22Rv1 (cell line): ENCODE measurements around the gene PAX3.

ENCODE experiments used
- H3K27ac ChIP-seq: fragments of 450-650 bp; 2 replicates; pipeline ENCODE4 v1.5.1; 2017
- ZFX ChIP-seq: fragments of 450-650 bp; IDR thresholded peaks from 2 replicates; pipeline ENCODE4 v1.6.1; 2017; ENCODE audit warnings: antibody characterized with exemption, borderline replicate concordance
- TF ChIP-seq, protein P1 (sequence below): fragments of 450-650 bp; IDR thresholded peaks from 2 replicates; pipeline ENCODE4 v1.5.1; 2017; ENCODE audit warnings: mild to moderate bottlenecking

Gene PAX3

DNA sequence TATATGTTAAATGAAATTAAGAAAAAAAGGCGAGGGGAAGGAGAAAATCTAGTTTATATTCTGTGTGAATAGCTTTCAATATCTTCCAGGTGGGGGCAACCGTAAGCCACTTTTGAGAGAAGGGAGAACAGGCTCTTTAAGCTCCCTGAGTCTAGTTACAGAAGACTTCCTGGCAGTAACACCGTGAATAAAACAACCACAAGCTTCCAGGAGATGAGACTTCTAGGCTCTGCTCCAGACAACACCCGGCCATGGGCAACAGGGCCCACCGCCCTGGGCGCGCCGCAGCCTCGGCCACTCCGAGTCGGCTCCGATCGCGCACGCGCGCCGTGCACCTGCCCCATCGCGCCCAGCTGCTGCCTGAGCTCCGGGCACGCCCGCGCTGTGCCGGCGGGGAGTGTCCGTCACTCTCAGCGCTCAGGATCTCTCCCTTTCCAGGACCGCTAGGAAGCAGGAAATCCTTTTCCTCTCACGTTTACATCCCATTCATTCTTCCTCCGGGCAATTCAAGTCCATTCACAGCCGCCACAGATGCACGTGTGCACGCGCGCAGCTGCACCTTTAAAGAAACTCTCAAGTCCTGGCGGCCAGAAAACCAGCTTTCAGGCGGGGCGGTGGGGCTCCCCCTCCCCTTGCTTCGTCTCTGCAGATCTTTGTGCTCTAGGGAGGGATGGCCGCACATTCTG is 19.4 kb upstream of the PAX3 start:
- no peak for TF ChIP-seq ZFX
- TF ChIP-seq, protein P1, sequence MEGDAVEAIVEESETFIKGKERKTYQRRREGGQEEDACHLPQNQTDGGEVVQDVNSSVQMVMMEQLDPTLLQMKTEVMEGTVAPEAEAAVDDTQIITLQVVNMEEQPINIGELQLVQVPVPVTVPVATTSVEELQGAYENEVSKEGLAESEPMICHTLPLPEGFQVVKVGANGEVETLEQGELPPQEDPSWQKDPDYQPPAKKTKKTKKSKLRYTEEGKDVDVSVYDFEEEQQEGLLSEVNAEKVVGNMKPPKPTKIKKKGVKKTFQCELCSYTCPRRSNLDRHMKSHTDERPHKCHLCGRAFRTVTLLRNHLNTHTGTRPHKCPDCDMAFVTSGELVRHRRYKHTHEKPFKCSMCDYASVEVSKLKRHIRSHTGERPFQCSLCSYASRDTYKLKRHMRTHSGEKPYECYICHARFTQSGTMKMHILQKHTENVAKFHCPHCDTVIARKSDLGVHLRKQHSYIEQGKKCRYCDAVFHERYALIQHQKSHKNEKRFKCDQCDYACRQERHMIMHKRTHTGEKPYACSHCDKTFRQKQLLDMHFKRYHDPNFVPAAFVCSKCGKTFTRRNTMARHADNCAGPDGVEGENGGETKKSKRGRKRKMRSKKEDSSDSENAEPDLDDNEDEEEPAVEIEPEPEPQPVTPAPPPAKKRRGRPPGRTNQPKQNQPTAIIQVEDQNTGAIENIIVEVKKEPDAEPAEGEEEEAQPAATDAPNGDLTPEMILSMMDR = peak; percentile 82

DNA sequence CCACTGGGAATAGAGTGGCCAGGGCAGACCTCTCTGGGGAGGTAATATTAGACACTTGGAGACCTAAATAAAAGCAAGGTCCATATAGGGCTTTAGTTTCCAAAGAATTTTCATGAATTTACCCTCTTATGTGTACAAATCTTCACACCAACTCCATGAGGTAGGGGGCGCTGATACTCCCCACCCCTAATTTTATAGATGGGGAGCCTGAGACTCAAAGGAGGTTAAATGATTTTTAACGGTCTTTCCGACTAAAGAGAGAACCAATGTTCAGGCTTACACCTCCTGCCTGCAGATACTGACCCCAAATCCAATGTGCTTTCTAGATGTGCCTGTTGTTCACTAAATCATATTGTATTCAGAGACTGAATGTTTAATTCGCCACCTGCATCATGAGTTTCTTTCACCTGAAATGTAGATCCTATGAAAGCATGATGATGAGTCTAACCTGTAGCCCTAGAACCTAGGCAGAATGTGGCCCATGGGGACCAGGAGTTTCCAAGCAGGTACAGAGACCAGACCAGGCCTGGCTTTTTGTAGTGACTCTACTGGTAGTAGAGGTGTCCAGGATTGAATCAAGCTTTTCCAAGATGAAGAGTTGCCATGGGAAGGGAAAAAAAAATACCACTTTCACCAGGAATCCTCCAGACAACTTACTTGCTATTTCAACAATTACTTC is 16.8 kb upstream of the PAX3 start:
- no peak overlapping the region for H3K27ac ChIP-seq
- TF ChIP-seq ZFX = no peak
- TF ChIP-seq, protein P1 = peak; percentile 13; the same call in 1 of the 2 replicates

More for the DNA sequence above, 19.4 kb upstream of the PAX3 start:
- H3K27ac ChIP-seq = no peak overlapping the region

DNA sequence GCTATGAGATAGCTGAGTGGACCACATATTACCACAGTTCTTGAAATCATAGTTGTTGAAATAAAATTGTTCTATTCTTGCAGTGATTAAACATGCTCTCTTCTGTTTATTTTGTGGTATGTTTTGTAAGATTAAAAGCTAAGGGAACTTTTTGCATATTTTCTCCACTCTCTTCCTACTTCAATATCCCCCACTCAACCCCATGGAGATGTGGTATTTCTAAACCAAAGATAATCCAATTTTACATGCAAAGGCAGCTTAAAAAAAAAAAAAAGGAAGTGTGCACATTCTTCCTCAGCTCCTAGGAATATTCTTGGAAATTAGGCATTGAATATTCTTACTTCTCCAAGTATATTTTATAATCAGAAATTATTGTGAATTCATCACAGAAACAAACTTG is 15.0 kb upstream of the PAX3 start:
- H3K27ac ChIP-seq = no peak overlapping the region
- no peak for TF ChIP-seq ZFX
- TF ChIP-seq, protein P1 = no peak

DNA sequence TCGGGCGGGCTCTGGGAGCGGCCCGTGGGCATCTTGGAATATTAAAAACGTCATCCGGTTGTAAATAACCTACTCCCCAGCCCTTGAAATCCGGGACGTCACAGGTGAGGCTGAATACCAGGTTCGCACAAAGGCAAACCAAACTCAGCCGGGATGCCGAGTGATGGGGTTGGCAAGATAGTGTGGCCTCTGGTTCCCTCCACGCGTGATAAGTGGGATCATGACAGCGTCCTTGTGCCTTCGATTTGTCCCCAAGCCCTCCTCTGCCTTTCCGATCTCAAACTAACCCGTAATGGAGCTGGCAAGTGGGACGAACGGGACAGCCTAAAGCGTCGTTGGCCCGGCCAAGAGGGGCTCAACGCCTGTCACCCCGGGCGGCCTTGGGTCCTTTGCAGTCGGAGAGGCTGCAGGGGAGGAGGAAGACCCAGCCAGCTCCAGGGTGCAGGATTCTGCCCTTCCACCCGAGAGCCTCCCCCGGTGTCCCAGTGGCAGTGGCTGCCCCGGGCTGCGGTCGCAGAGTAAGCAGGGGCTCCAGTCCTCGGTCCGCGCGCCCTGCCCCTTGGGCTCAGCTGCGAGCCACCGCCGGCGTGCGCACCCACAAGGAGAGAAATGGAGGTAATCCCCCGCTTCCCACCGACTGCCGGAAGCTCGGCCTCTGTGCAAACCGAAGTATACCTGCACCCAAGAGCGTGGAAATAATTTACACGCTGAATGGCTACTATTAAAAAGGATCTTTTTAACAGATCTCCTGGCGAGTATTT is 13.4 kb upstream of the PAX3 start:
- TF ChIP-seq, protein P1 = no peak
- TF ChIP-seq ZFX = no peak
- H3K27ac ChIP-seq = no peak overlapping the region

DNA sequence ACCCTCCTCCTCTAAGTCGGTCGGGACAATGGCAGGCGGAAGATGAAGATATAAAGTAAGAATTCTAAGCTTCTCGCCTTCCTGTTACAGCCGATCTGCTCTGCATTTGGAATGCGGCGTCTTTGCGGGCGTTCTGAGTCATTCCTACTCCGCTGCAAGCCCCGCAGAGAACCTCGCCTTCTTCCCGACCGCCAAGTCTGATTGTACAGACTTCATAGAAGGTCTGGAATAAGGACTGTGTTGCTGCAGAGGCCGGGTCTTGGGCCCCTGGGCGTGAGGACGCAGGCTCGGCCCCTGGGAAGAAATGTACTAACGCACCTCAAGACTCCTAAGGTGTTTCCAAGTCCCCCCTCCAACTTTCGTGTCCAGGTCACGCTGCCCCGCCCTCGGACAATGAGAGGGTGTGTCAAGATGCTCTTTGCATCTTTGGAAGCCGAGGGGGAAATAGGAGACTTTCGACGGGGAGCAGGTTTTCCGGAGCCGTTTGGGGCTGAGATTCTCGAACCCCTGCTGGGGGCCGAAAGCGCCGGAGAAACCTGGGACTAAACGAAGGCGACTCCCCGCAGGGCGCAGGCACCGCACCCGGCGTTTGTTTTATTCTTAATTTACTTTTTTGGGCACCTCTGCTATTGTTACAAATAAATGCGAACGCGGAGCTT is 12.7 kb upstream of the PAX3 start:
- H3K27ac ChIP-seq = no peak overlapping the region
- TF ChIP-seq ZFX = no peak
- TF ChIP-seq, protein P1 = no peak

DNA sequence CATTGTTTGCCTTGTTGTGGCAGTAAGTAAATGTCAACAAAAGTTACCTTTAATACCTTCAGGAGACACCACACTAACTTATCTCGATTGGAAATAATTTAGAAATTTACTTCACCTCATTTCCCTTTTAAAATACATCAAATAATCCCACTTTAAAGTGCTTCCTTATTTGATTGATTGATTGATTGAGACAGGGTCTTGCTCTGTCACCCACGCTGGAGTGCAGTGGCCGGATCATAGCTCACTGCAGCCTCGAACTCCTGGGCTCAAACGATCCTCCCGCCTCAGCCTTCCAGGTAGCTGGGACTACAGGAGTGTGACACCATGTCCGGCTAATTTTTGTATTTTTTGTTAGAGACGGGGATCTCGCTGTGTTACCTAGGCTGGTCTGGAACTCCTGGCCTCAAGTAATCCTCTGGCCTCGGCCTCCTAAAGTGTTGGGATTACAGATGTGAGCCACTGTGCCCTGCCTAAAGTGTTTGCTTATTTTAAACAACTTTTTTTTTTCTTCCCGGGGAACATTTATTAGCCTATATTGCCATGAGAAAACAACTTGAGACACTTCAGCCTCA is 12.0 kb upstream of the PAX3 start:
- no peak overlapping the region for H3K27ac ChIP-seq
- TF ChIP-seq, protein P1 = no peak
- TF ChIP-seq ZFX = no peak
